H9 (cell line): ENCODE data around the gene MYB. TPM values are rescaled to one million over a fixed set of nuclear protein-coding genes. Genes with fewer than 3 reads are reported as not detected.

ENCODE experiments used
- DNase-seq: peaks from one replicate; pipeline ENCODE4 v3.0.0-alpha.2; 2017
- H2AFZ ChIP-seq: one replicate; pipeline ENCODE4 v1.6.1; 2013; ENCODE audit warnings: mild to moderate bottlenecking, low read length, control low read depth, moderate library complexity
- H2AK5ac ChIP-seq: 2 replicates; pipeline ENCODE4 v1.6.1; 2013; ENCODE audit warnings: low read length, control low read depth, mixed read lengths; ENCODE audit not compliant: insufficient read length
- H2BK120ac ChIP-seq: one replicate; pipeline ENCODE4 v1.6.1; 2013; ENCODE audit warnings: low read depth, mild to moderate bottlenecking, low read length, control low read depth, inconsistent platforms; ENCODE audit not compliant: poor library complexity, severe bottlenecking
- H2BK12ac ChIP-seq: 2 replicates; pipeline ENCODE4 v1.6.1; 2013; ENCODE audit warnings: low read length, control low read depth, mixed read lengths, low read depth; ENCODE audit not compliant: insufficient read length
- H2BK15ac ChIP-seq: 2 replicates; pipeline ENCODE4 v1.6.1; 2013; ENCODE audit warnings: low read depth, low read length, control low read depth
- H2BK20ac ChIP-seq: one replicate; pipeline ENCODE4 v1.6.1; 2013; ENCODE audit warnings: low read depth, mild to moderate bottlenecking, low read length, control low read depth, inconsistent platforms; ENCODE audit not compliant: poor library complexity, severe bottlenecking
- H2BK5ac ChIP-seq: 2 replicates; pipeline ENCODE4 v1.6.1; 2013; ENCODE audit warnings: low read length, control low read depth, mixed read lengths; ENCODE audit not compliant: insufficient read length
- H3K14ac ChIP-seq: 2 replicates; pipeline ENCODE4 v1.6.1; 2013; ENCODE audit warnings: low read length, control low read depth; ENCODE audit not compliant: insufficient read depth
- H3K18ac ChIP-seq: 2 replicates; pipeline ENCODE4 v1.6.1; 2013; ENCODE audit warnings: low read depth, mild to moderate bottlenecking, mixed read lengths, low read length, control low read depth; ENCODE audit not compliant: insufficient read length
- H3K23ac ChIP-seq: 2 replicates; pipeline ENCODE4 v1.6.1; 2013; ENCODE audit warnings: low read length, control low read depth, mixed read lengths, low read depth; ENCODE audit not compliant: insufficient read length
- H3K23me2 ChIP-seq: 2 replicates; pipeline ENCODE4 v1.6.1; 2013; ENCODE audit warnings: low read depth, mild to moderate bottlenecking, mixed read lengths, low read length, control low read depth; ENCODE audit not compliant: insufficient read length, poor library complexity, severe bottlenecking
- H3K27ac ChIP-seq: 2 replicates; pipeline ENCODE4 v1.5.1; 2013; ENCODE audit warnings: low read length, control low read depth, mixed read lengths, low read depth; ENCODE audit not compliant: insufficient read length
- H3K27me3 ChIP-seq: 2 replicates; pipeline ENCODE4 v1.6.1; 2013; ENCODE audit warnings: low read length, control low read depth, inconsistent platforms; ENCODE audit not compliant: insufficient read depth
- H3K4ac ChIP-seq: 2 replicates; pipeline ENCODE4 v1.6.1; 2013; ENCODE audit warnings: low read depth, mild to moderate bottlenecking, control low read depth, inconsistent platforms, low read length, moderate library complexity
- H3K4me1 ChIP-seq: 2 replicates; pipeline ENCODE4 v1.6.1; 2013; ENCODE audit warnings: low read length, control low read depth, inconsistent platforms; ENCODE audit not compliant: insufficient read depth
- H3K4me2 ChIP-seq: 2 replicates; pipeline ENCODE4 v1.6.1; 2013; ENCODE audit warnings: low read length, control low read depth, mixed read lengths; ENCODE audit not compliant: insufficient read length, insufficient read depth
- H3K56ac ChIP-seq: 2 replicates; pipeline ENCODE4 v1.6.1; 2013; ENCODE audit warnings: low read depth, mild to moderate bottlenecking, mixed read lengths, low read length, control low read depth; ENCODE audit not compliant: insufficient read length
- H3K79me1 ChIP-seq: 2 replicates; pipeline ENCODE4 v1.6.1; 2013; ENCODE audit warnings: low read depth, mild to moderate bottlenecking, moderate library complexity, low read length, control low read depth, inconsistent platforms; ENCODE audit not compliant: insufficient read depth, poor library complexity, severe bottlenecking
- H3K79me2 ChIP-seq: 2 replicates; pipeline ENCODE4 v1.6.1; 2013; ENCODE audit warnings: low read length, control low read depth, inconsistent platforms; ENCODE audit not compliant: insufficient read depth
- H3K9ac ChIP-seq: 2 replicates; pipeline ENCODE4 v1.6.1; 2013; ENCODE audit warnings: low read length, control low read depth, mixed read lengths; ENCODE audit not compliant: insufficient read length; ENCODE audit errors: extremely low read depth
- H3K9me3 ChIP-seq: one replicate; pipeline ENCODE4 v1.6.1; 2013; ENCODE audit warnings: low read depth, low read length, inconsistent platforms; ENCODE audit not compliant: control insufficient read depth
- H3T11ph ChIP-seq: one replicate; pipeline ENCODE4 v1.6.1; 2013; ENCODE audit warnings: mild to moderate bottlenecking, low read length, control low read depth, inconsistent platforms
- H4K20me1 ChIP-seq: one replicate; pipeline ENCODE4 v1.6.1; 2013; ENCODE audit not compliant: control insufficient read depth, insufficient read length, insufficient read depth
- H4K5ac ChIP-seq: 2 replicates; pipeline ENCODE4 v1.6.1; 2013; ENCODE audit warnings: low read depth, mild to moderate bottlenecking, mixed read lengths, low read length, control low read depth; ENCODE audit not compliant: insufficient read length
- H4K8ac ChIP-seq: replicated peaks from 2 replicates; pipeline ENCODE4 v1.6.1; 2013; ENCODE audit warnings: low read length, control low read depth, mixed read lengths, low read depth; ENCODE audit not compliant: insufficient read length
- H4K91ac ChIP-seq: 2 replicates; pipeline ENCODE4 v1.6.1; 2013; ENCODE audit warnings: low read depth, mild to moderate bottlenecking, moderate library complexity, mixed read lengths, low read length, control low read depth; ENCODE audit not compliant: insufficient read length
- H3K27ac Mint-ChIP-seq, 3 experiments: 2 replicates in 2 of 3; 3 replicates in 1 of 3; pipeline ENCODE4 v1.8.0; 2020 to 2021; ENCODE audit warnings: mixed read lengths in 3 of 3, mild to moderate bottlenecking in 1 of 3, moderate library complexity in 1 of 3
- H3K27me3 Mint-ChIP-seq: 2 replicates; pipeline ENCODE4 v1.8.0; 2021; ENCODE audit warnings: low read depth, mild to moderate bottlenecking, moderate library complexity, mixed read lengths
- H3K36me3 Mint-ChIP-seq, 3 experiments: 2 replicates in 2 of 3; 3 replicates in 1 of 3; pipeline ENCODE4 v1.8.0; 2020 to 2021; ENCODE audit warnings: low read depth in 3 of 3, mixed read lengths in 3 of 3; ENCODE audit not compliant: insufficient read depth in 1 of 3
- H3K4me1 Mint-ChIP-seq, 2 experiments: 2 replicates each; pipeline ENCODE4 v1.8.0; 2020; ENCODE audit warnings: mixed read lengths in 2 of 2
- H3K4me3 Mint-ChIP-seq, 2 experiments: 2 replicates in 1 of 2; 3 replicates in 1 of 2; pipeline ENCODE4 v1.8.0; 2020 to 2021; ENCODE audit warnings: mild to moderate bottlenecking in 2 of 2, mixed read lengths in 2 of 2, moderate library complexity in 1 of 2
- H3K9me3 Mint-ChIP-seq, 2 experiments: 2 replicates in 1 of 2; 3 replicates in 1 of 2; pipeline ENCODE4 v1.8.0; 2020; ENCODE audit warnings: mild to moderate bottlenecking in 2 of 2, mixed read lengths in 2 of 2, moderate library complexity in 1 of 2
- WGBS: extraction: QIAGEN DNeasy Blood & Tissue Kit; methylation state at CpG from one replicate; pipeline ENCODE4 v1.1.7; 2013; ENCODE audit warnings: missing lambda C conversion rate, low lambda C conversion rate, mixed read lengths; ENCODE audit not compliant: insufficient read length; ENCODE audit errors: extremely low coverage; 5-methylcytosine and 5-hydroxymethylcytosine counted together
- total RNA-seq: library from RNA; stranded (reverse); gene quantifications from 2 replicates; pipeline ENCODE4 v1.2.1, GENCODE V29; 2021
- TF ChIP-seq, protein P1 (sequence below): fragments of 200-600 bp; sonication (generic); conservative IDR thresholded peaks from 3 replicates; pipeline ENCODE4 v1.8.0; 2021; ENCODE audit warnings: antibody characterized with exemption, mild to moderate bottlenecking

MYB gene
- total RNA-seq, 1 experiment from 2014 or later = 5.8 TPM

DNA sequence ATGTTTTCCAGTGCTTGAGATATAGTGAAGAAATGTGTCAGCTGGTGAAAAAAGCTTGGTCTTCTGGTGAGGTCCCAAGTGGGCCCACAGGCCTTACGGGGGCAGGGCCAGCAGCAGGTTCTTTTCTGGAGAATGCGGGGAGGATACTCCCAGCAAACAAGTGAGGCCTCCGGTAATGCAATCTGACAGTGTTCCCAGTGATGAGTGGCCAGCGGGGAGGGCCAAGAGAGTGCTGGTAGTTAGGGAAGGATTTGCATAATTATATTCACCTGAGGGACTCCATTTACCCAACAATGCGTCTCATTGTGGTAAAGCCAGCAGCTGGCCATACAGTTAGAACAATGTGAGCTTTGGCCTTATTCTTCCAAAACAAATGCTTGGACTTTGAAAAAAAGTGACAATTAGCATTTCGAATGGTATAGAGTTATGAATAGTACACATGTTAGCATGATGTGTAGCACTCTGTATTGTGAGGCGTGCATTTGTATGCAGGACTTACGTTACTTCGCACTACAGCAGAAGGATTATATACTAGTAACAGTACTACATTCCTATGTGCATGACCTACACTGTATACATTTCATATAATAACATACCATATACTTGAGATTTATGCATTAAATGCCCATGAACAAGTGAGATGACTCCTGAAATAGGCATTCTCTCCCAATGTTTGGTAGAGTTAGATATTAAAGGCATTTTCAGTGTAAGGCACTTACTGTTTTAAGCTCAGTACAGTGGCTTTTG lies 69.8 kb downstream of the MYB start:
- H3K56ac ChIP-seq = no peak overlapping the region
- no peaks in the 10 kb centered on the region; a peak in 1 of 5 replicates for H3K9me3 Mint-ChIP-seq
- no peak overlapping the region for H2BK12ac ChIP-seq
- DNase-seq = peak; percentile 75
- no peak overlapping the region for H3K4ac ChIP-seq
- H2AFZ ChIP-seq = no peak overlapping the region
- H3K23ac ChIP-seq = no peak overlapping the region
- peak overlapping the region; percentile 91 to 99 (median 98) for H3K27ac Mint-ChIP-seq
- no peaks in the 10 kb centered on the region for H3K23me2 ChIP-seq
- H4K20me1 ChIP-seq = no peaks in the 10 kb centered on the region
- peak overlapping the region; percentile 79 for H3K27ac ChIP-seq
- H3K18ac ChIP-seq = no peak overlapping the region
- no peak overlapping the region for H4K8ac ChIP-seq
- H4K91ac ChIP-seq = no peak overlapping the region
- WGBS = no CpG with 5 or more reads among the region's 9 CpGs
- H2BK20ac ChIP-seq = no peak overlapping the region
- no peaks in the 10 kb centered on the region for H3K9me3 ChIP-seq
- peaks cover 52 to 54% of the 10 kb centered on the region in 2 experiments for H3K4me1 Mint-ChIP-seq
- H3K79me1 ChIP-seq = no peaks in the 10 kb centered on the region
- peak overlapping the region; percentile 41 for H3K4me2 ChIP-seq
- H3K14ac ChIP-seq = no peak overlapping the region
- no peak overlapping the region for H4K5ac ChIP-seq
- H2BK5ac ChIP-seq = no peak overlapping the region
- H2BK120ac ChIP-seq = no peak overlapping the region
- H3K4me1 ChIP-seq = peaks cover 6% of the 10 kb centered on the region; the same call in 1 of the 2 replicates
- no peak overlapping the region for H3K9ac ChIP-seq
- no peak overlapping the region for H3T11ph ChIP-seq
- H2AK5ac ChIP-seq = no peak overlapping the region
- H3K27me3 Mint-ChIP-seq = peaks cover 2% of the 10 kb centered on the region
- TF ChIP-seq, protein P1, sequence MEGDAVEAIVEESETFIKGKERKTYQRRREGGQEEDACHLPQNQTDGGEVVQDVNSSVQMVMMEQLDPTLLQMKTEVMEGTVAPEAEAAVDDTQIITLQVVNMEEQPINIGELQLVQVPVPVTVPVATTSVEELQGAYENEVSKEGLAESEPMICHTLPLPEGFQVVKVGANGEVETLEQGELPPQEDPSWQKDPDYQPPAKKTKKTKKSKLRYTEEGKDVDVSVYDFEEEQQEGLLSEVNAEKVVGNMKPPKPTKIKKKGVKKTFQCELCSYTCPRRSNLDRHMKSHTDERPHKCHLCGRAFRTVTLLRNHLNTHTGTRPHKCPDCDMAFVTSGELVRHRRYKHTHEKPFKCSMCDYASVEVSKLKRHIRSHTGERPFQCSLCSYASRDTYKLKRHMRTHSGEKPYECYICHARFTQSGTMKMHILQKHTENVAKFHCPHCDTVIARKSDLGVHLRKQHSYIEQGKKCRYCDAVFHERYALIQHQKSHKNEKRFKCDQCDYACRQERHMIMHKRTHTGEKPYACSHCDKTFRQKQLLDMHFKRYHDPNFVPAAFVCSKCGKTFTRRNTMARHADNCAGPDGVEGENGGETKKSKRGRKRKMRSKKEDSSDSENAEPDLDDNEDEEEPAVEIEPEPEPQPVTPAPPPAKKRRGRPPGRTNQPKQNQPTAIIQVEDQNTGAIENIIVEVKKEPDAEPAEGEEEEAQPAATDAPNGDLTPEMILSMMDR = no peak
- peak overlapping the region in 1 of 2 experiments; percentile 53; a peak in 2 of 5 replicates for H3K4me3 Mint-ChIP-seq
- no peak overlapping the region for H2BK15ac ChIP-seq
- H3K79me2 ChIP-seq = no peaks in the 10 kb centered on the region
- H3K27me3 ChIP-seq = no peaks in the 10 kb centered on the region; the same call in 1 of the 2 replicates
- H3K36me3 Mint-ChIP-seq = peaks cover 0 to 24% (median 8%) of the 10 kb centered on the region in 3 experiments; a peak in 5 of 7 replicates
